Effector memory CD4-positive, alpha-beta T cell (primary cell): ENCODE data around the gene DCAKD.
"Not testable (repeated sequence)": the region's sequence is repeated elsewhere in the genome, so short reads cannot be mapped to it uniquely, and the experiment has no call there.

Experiments
- DNase-seq, 3 donors: peaks; one replicate each; pipeline ENCODE4 v3.0.0-alpha.2; 2020
- H3K27ac ChIP-seq: 2 replicates; pipeline ENCODE4 v1.7.0; 2013; ENCODE audit warnings: mild to moderate bottlenecking, low read length, moderate library complexity; ENCODE audit not compliant: insufficient read depth, poor library complexity, severe bottlenecking
- H3K27me3 ChIP-seq: replicated peaks from 2 replicates; pipeline ENCODE4 v1.7.0; 2013; ENCODE audit warnings: mild to moderate bottlenecking, low read length; ENCODE audit not compliant: insufficient read depth, control insufficient read depth, poor library complexity, severe bottlenecking
- H3K36me3 ChIP-seq: 2 replicates; pipeline ENCODE4 v1.7.0; 2013; ENCODE audit warnings: mild to moderate bottlenecking, low read length, moderate library complexity; ENCODE audit not compliant: control insufficient read depth, insufficient read depth
- H3K4me1 ChIP-seq: 2 replicates; pipeline ENCODE4 v1.7.0; 2013; ENCODE audit warnings: low read length, mild to moderate bottlenecking; ENCODE audit not compliant: control insufficient read depth, insufficient read depth, poor library complexity, severe bottlenecking
- H3K4me3 ChIP-seq: 2 replicates; pipeline ENCODE4 v1.7.0; 2013; ENCODE audit warnings: low read length, low read depth, mild to moderate bottlenecking; ENCODE audit not compliant: insufficient read depth, poor library complexity, severe bottlenecking
- H3K9me3 ChIP-seq: 2 replicates; pipeline ENCODE4 v1.7.0; 2013; ENCODE audit warnings: mild to moderate bottlenecking, low read length, moderate library complexity; ENCODE audit not compliant: control insufficient read depth

DCAKD gene

GRCh38 chr17:45067637-45068036 is 16.2 kb upstream of the DCAKD start:
- peaks cover 8% of the 10 kb centered on the region for H3K36me3 ChIP-seq
- no peaks in the 10 kb centered on the region for H3K9me3 ChIP-seq
- H3K4me3 ChIP-seq = no peak overlapping the region
- no peak overlapping the region for H3K27ac ChIP-seq
- peaks cover 5% of the 10 kb centered on the region for H3K4me1 ChIP-seq
- no peak for DNase-seq
- H3K27me3 ChIP-seq = no peaks in the 10 kb centered on the region

GRCh38 chr17:45063198-45063597 is 11.8 kb upstream of the DCAKD start:
- H3K4me1 ChIP-seq = peaks cover 25% of the 10 kb centered on the region
- no peak overlapping the region for H3K27ac ChIP-seq
- H3K9me3 ChIP-seq = no peaks in the 10 kb centered on the region
- H3K27me3 ChIP-seq = no peaks in the 10 kb centered on the region
- DNase-seq = no peak
- no peak overlapping the region for H3K4me3 ChIP-seq
- no peaks in the 10 kb centered on the region for H3K36me3 ChIP-seq

- no peaks in the 10 kb centered on the region for H3K27me3 ChIP-seq
- no peaks in the 10 kb centered on the region for H3K9me3 ChIP-seq
- peak overlapping the region; percentile 95 for H3K27ac ChIP-seq
- no peaks in the 10 kb centered on the region for H3K36me3 ChIP-seq
- no peak for DNase-seq
- peak overlapping the region; percentile 94 for H3K4me3 ChIP-seq
- peaks cover 25% of the 10 kb centered on the region for H3K4me1 ChIP-seq
Observed at GRCh38 chr17:45061606-45062205, 10.3 kb upstream of the DCAKD start.

- Histone ChIP-seq H3K36me3 (no peaks in the 10 kb centered on the region), H3K27me3 (no peaks in the 10 kb centered on the region), H3K9me3 (no peaks in the 10 kb centered on the region), H3K4me1 (peaks cover 25% of the 10 kb centered on the region), H3K27ac (peak within 1 kb of the TSS; percentile 95), H3K4me3 (peak within 1 kb of the TSS; percentile 94)
- peak; percentile 92 to 96 (median 96) for DNase-seq
Observed at GRCh38 chr17:45060797-45061605, 9.6 kb upstream of the DCAKD start, which contains the start of gene NMT1. Gene NMT1, plus strand, starts transcription at chr17:45061317. Its CDS starts 13 bp downstream, at chr17:45061330.

- no peak for DNase-seq
- no peaks in the 10 kb centered on the region for H3K27me3 ChIP-seq
- H3K4me3 ChIP-seq = peak overlapping the region; percentile 94
- no peaks in the 10 kb centered on the region for H3K9me3 ChIP-seq
- no peaks in the 10 kb centered on the region for H3K36me3 ChIP-seq
- peaks cover 25% of the 10 kb centered on the region for H3K4me1 ChIP-seq
- H3K27ac ChIP-seq = peak overlapping the region; percentile 95
Observed at GRCh38 chr17:45060382-45060796, 9.0 kb upstream of the DCAKD start.

GRCh38 chr17:45052052-45052772 is 780 bp upstream of the DCAKD start:
- no peaks in the 10 kb centered on the region for H3K9me3 ChIP-seq
- no peaks in the 10 kb centered on the region for H3K36me3 ChIP-seq
- peak overlapping the region; percentile 70 for H3K27ac ChIP-seq
- peak overlapping the region; percentile 43 for H3K4me3 ChIP-seq
- H3K27me3 ChIP-seq = no peaks in the 10 kb centered on the region
- H3K4me1 ChIP-seq = peaks cover 14% of the 10 kb centered on the region
- DNase-seq = peak; percentile 33 to 44 (median 36)

- Histone ChIP-seq H3K27ac (peak overlapping the region; percentile 70), H3K4me1 (peaks cover 14% of the 10 kb centered on the region)
- not testable (repeated sequence) for H3K9me3 ChIP-seq, DNase-seq, H3K27me3 ChIP-seq, H3K36me3 ChIP-seq, H3K4me3 ChIP-seq
Observed at GRCh38 chr17:45051720-45052051, 254 bp upstream of the DCAKD start.

- Histone ChIP-seq H3K36me3 (no peaks in the 10 kb centered on the region), H3K27ac (peak overlapping the region; percentile 87), H3K4me3 (peak overlapping the region; percentile 57), H3K27me3 (no peaks in the 10 kb centered on the region), H3K9me3 (no peaks in the 10 kb centered on the region), H3K4me1 (peaks cover 14% of the 10 kb centered on the region)
- DNase-seq = no peak
Observed at GRCh38 chr17:45050481-45051059, 862 bp downstream of the DCAKD start.

- Histone ChIP-seq H3K4me1 (peaks cover 14% of the 10 kb centered on the region), H3K27ac (peak overlapping the region; percentile 32), H3K27me3 (no peaks in the 10 kb centered on the region), H3K9me3 (no peaks in the 10 kb centered on the region), H3K36me3 (no peaks in the 10 kb centered on the region), H3K4me3 (no peak overlapping the region)
- no peak for DNase-seq
Observed at GRCh38 chr17:45048795-45049563, 2.5 kb downstream of the DCAKD start.
